WTC11 (cell line): ENCODE data around the gene PFN1.

ENCODE experiments used
- AR ChIP-seq: fragments of 250-450 bp; sonication (Bioruptor Pico); IDR thresholded peaks from 2 replicates; pipeline ENCODE4 v1.9.0; 2021; ENCODE audit warnings: mild to moderate bottlenecking
- ATF1 ChIP-seq: sonication (generic); formaldehyde crosslinking; IDR thresholded peaks from 2 replicates; pipeline ENCODE4 v1.8.1; 2023; ENCODE audit warnings: mild to moderate bottlenecking, moderate library complexity, missing genetic modification reagents
- CTCF ChIP-seq: fragments of 200-600 bp; IDR thresholded peaks from 2 replicates; pipeline ENCODE4 v1.8.0; 2022; ENCODE audit warnings: antibody characterized with exemption
- ESRRA ChIP-seq: sonication (generic); formaldehyde crosslinking; IDR thresholded peaks from 2 replicates; pipeline ENCODE4 v1.8.1; 2022; ENCODE audit warnings: mild to moderate bottlenecking, missing genetic modification reagents, borderline replicate concordance
- ETV6 ChIP-seq: sonication (generic); formaldehyde crosslinking; IDR thresholded peaks from 2 replicates; pipeline ENCODE4 v1.8.1; 2022; ENCODE audit warnings: mild to moderate bottlenecking, missing genetic modification reagents
- NR3C1 ChIP-seq: sonication (generic); formaldehyde crosslinking; conservative IDR thresholded peaks from 2 replicates; pipeline ENCODE4 v1.8.1; 2023; ENCODE audit warnings: low read depth, mild to moderate bottlenecking, missing genetic modification reagents
- OVOL2 ChIP-seq: fragments of 250-450 bp; sonication (Bioruptor Pico); IDR thresholded peaks from 2 replicates; pipeline ENCODE4 v1.9.0; 2021; ENCODE audit warnings: mild to moderate bottlenecking, borderline replicate concordance
- SMAD4 ChIP-seq: sonication (generic); formaldehyde crosslinking; IDR thresholded peaks from 2 replicates; pipeline ENCODE4 v1.8.0; 2022; ENCODE audit warnings: mild to moderate bottlenecking, missing genetic modification reagents
- ZNF121 ChIP-seq: sonication (generic); formaldehyde crosslinking; IDR thresholded peaks from 2 replicates; pipeline ENCODE4 v1.8.0; 2023; ENCODE audit warnings: missing genetic modification reagents
- TF ChIP-seq, protein P1 (sequence below): sonication (generic); formaldehyde crosslinking; IDR thresholded peaks from 2 replicates; pipeline ENCODE4 v1.8.0; 2022; ENCODE audit warnings: mild to moderate bottlenecking, missing genetic modification reagents
- TF ChIP-seq, protein P2 (sequence below): sonication (generic); formaldehyde crosslinking; IDR thresholded peaks from 2 replicates; pipeline ENCODE4 v1.8.1; 2022; ENCODE audit warnings: low read depth, missing genetic modification reagents, borderline replicate concordance
- TF ChIP-seq, protein P3 (sequence below): fragments of 250-450 bp; sonication (Bioruptor Pico); IDR thresholded peaks from 2 replicates; pipeline ENCODE4 v1.9.0; 2021; ENCODE audit warnings: mild to moderate bottlenecking
- TF ChIP-seq, protein P4 (sequence below): sonication (generic); formaldehyde crosslinking; IDR thresholded peaks from 2 replicates; pipeline ENCODE4 v1.8.1; 2023; ENCODE audit warnings: mild to moderate bottlenecking, missing genetic modification reagents

- TF ChIP-seq CTCF = no peak
- no peak for TF ChIP-seq ETV6 (CRISPR knock-in tag)
- TF ChIP-seq, protein P1, sequence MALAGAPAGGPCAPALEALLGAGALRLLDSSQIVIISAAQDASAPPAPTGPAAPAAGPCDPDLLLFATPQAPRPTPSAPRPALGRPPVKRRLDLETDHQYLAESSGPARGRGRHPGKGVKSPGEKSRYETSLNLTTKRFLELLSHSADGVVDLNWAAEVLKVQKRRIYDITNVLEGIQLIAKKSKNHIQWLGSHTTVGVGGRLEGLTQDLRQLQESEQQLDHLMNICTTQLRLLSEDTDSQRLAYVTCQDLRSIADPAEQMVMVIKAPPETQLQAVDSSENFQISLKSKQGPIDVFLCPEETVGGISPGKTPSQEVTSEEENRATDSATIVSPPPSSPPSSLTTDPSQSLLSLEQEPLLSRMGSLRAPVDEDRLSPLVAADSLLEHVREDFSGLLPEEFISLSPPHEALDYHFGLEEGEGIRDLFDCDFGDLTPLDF (CRISPR knock-in tag) = no peak
- TF ChIP-seq, protein P2, sequence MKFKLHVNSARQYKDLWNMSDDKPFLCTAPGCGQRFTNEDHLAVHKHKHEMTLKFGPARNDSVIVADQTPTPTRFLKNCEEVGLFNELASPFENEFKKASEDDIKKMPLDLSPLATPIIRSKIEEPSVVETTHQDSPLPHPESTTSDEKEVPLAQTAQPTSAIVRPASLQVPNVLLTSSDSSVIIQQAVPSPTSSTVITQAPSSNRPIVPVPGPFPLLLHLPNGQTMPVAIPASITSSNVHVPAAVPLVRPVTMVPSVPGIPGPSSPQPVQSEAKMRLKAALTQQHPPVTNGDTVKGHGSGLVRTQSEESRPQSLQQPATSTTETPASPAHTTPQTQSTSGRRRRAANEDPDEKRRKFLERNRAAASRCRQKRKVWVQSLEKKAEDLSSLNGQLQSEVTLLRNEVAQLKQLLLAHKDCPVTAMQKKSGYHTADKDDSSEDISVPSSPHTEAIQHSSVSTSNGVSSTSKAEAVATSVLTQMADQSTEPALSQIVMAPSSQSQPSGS (CRISPR knock-in tag) = no peak
- TF ChIP-seq AR (CRISPR knock-in tag) = no peak
- TF ChIP-seq ESRRA = no peak
- no peak for TF ChIP-seq SMAD4 (CRISPR knock-in tag)
- no peak for TF ChIP-seq ZNF121 (CRISPR knock-in tag)
- no peak for TF ChIP-seq OVOL2 (CRISPR knock-in tag)
- TF ChIP-seq, protein P3, sequence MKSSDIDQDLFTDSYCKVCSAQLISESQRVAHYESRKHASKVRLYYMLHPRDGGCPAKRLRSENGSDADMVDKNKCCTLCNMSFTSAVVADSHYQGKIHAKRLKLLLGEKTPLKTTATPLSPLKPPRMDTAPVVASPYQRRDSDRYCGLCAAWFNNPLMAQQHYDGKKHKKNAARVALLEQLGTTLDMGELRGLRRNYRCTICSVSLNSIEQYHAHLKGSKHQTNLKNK = no peak
- no peak for TF ChIP-seq NR3C1 (CRISPR knock-in tag)
- TF ChIP-seq, protein P4, sequence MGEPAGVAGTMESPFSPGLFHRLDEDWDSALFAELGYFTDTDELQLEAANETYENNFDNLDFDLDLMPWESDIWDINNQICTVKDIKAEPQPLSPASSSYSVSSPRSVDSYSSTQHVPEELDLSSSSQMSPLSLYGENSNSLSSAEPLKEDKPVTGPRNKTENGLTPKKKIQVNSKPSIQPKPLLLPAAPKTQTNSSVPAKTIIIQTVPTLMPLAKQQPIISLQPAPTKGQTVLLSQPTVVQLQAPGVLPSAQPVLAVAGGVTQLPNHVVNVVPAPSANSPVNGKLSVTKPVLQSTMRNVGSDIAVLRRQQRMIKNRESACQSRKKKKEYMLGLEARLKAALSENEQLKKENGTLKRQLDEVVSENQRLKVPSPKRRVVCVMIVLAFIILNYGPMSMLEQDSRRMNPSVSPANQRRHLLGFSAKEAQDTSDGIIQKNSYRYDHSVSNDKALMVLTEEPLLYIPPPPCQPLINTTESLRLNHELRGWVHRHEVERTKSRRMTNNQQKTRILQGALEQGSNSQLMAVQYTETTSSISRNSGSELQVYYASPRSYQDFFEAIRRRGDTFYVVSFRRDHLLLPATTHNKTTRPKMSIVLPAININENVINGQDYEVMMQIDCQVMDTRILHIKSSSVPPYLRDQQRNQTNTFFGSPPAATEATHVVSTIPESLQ (CRISPR knock-in tag) = no peak
- TF ChIP-seq ATF1 (CRISPR knock-in tag) = no peak
Observed at GRCh38 chr17:4900231-4901107, 47.9 kb downstream of the PFN1 start.
